DND-41 (cell line): Measurements from ENCODE around the gene CCAR1.

ENCODE experiments used
- CTCF ChIP-seq: IDR thresholded peaks from 2 replicates; pipeline ENCODE4 v1.5.1; 2012; ENCODE audit warnings: borderline replicate concordance, low read length, moderate library complexity, mild to moderate bottlenecking; ENCODE audit not compliant: poor library complexity, severe bottlenecking; ENCODE audit errors: extremely low read depth
- EZH2 ChIP-seq: IDR thresholded peaks from 3 replicates; pipeline ENCODE4 v1.6.1; 2012; ENCODE audit warnings: borderline replicate concordance, low read depth, mild to moderate bottlenecking, moderate library complexity, low read length, inconsistent platforms; ENCODE audit not compliant: severe bottlenecking

DNA sequence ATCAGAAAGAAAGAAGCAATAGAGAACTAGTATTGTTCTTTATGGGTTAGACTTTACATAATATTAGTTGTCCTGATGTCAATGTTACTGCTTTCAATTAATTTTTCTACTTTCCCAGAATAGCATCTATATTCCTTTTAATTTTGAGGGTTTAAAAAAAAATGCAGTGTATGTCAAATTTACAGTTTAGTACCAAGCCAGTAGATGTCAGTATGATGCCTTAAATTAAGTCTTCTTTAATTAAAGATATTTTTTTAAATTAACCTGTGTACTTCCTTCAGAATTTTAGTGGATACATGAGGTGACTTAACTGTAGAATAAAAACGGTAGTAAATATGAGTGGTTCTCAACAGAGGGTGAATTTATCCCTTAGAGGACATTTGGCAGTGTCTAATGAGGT lies 71.1 kb downstream of the CCAR1 start:
- TF ChIP-seq CTCF = peak; percentile 34
- TF ChIP-seq EZH2 = no peak
